Kidney tubule cell (primary cell): Measurements from ENCODE around the gene AKT2.

Experiments used
- DNase-seq: peaks from one replicate; pipeline ENCODE4 v3.0.0-alpha.2; 2018; ENCODE audit warnings: low spot score

Gene AKT2

GRCh38 chr19:40190891-40191835 is 94.0 kb downstream of the AKT2 start, which contains the start of gene MAP3K10:
Gene MAP3K10 (plus strand): TSS chr19:40191426. CDS start chr19:40192032, 606 bp downstream.
- peak; percentile 82 for DNase-seq

- no peak for DNase-seq
These were observed 100.9 kb downstream of the AKT2 start for GRCh38 chr19:40184273-40184672.
